ENCODE measurements around the gene DSTYK.

- no peak for TF ChIP-seq CTCF (IDR thresholded peaks at IDR 0.05)
- no peak for TF ChIP-seq POLR2AphosphoS5 (IDR thresholded peaks at IDR 0.05)
- no peak for TF ChIP-seq POLR2A (IDR thresholded peaks at IDR 0.05)
These were observed 24.1 kb downstream of the DSTYK start for GRCh38 chr1:205187420-205187819.
